PC-9 (cell line): Measurements from ENCODE around the gene TLE3.

Experiments
- CTCF ChIP-seq: fragments of 200-600 bp; sonication (generic); conservative IDR thresholded peaks from 2 replicates; pipeline ENCODE4 v1.6.1; 2017; ENCODE audit warnings: mixed run types, antibody characterized with exemption, mild to moderate bottlenecking, moderate library complexity
- EZH2 ChIP-seq: fragments of 200-600 bp; sonication (generic); IDR thresholded peaks from 2 replicates; pipeline ENCODE4 v1.8.0; 2017; ENCODE audit warnings: antibody characterized with exemption, low read depth

- TF ChIP-seq CTCF: no peak
- TF ChIP-seq EZH2: no peak
These were observed 91.2 kb downstream of the TLE3 start for GRCh38 chr15:70006259-70007147.
